Liver (tissue), 9 donors: Measurements from ENCODE around the gene COX7C. TPM values are rescaled to one million over a fixed set of nuclear protein-coding genes. Genes with fewer than 3 reads are reported as not detected.

Experiments
- DNase-seq: peaks from one replicate; pipeline ENCODE4 v3.0.0-alpha.2; 2017; ENCODE audit warnings: low spot score
- H3K27ac ChIP-seq, 2 donors: one replicate each; pipeline ENCODE4 v1.7.0; 2013; ENCODE audit warnings: inconsistent platforms in 2 of 2, low read length in 2 of 2, control low read depth in 1 of 2, low read depth in 1 of 2, mild to moderate bottlenecking in 1 of 2
- H3K27me3 ChIP-seq, 4 donors: one replicate each; pipeline versions ENCODE4 v1.6.1 to v1.7.0; 2013; ENCODE audit warnings: low read length in 3 of 4, inconsistent platforms in 1 of 4, mild to moderate bottlenecking in 1 of 4, moderate library complexity in 1 of 4; ENCODE audit not compliant: control insufficient read depth in 4 of 4, insufficient read depth in 4 of 4
- H3K36me3 ChIP-seq, 4 donors: one replicate each; pipeline versions ENCODE4 v1.6.1 to v1.7.0; 2013; ENCODE audit warnings: low read length in 3 of 4, mild to moderate bottlenecking in 3 of 4, low read depth in 1 of 4, moderate library complexity in 1 of 4; ENCODE audit not compliant: control insufficient read depth in 4 of 4, insufficient read depth in 3 of 4
- H3K4me1 ChIP-seq, 4 donors: one replicate each; pipeline versions ENCODE4 v1.6.1 to v1.7.0; 2013; ENCODE audit warnings: low read length in 3 of 4, mild to moderate bottlenecking in 3 of 4, moderate library complexity in 1 of 4; ENCODE audit not compliant: control insufficient read depth in 4 of 4, insufficient read depth in 4 of 4
- H3K4me3 ChIP-seq, 3 donors: one replicate each; pipeline versions ENCODE4 v1.6.1 to v1.7.0; 2013; ENCODE audit warnings: low read length in 3 of 3, control low read depth in 1 of 3, low read depth in 1 of 3, mild to moderate bottlenecking in 1 of 3
- H3K9ac ChIP-seq, 2 donors: one replicate each; pipeline ENCODE4 v1.7.0; 2013; ENCODE audit warnings: low read length in 2 of 2, mild to moderate bottlenecking in 2 of 2, moderate library complexity in 2 of 2, control low read depth in 1 of 2, low read depth in 1 of 2
- H3K9me3 ChIP-seq, 4 donors: one replicate each; pipeline versions ENCODE4 v1.6.1 to v1.7.0; 2013; ENCODE audit warnings: low read length in 3 of 4; ENCODE audit not compliant: control insufficient read depth in 4 of 4
- CTCF ChIP-seq: fragments of 150-350 bp; IDR thresholded peaks from 2 replicates; pipeline ENCODE4 v1.5.1; 2017; ENCODE audit warnings: improper control_type of control experiment, low read depth, low read length; ENCODE audit not compliant: missing input control
- EGR1 ChIP-seq, 2 donors: IDR thresholded peaks; 2 replicates each; pipeline ENCODE4 v1.6.1; 2016 to 2018; ENCODE audit warnings: antibody characterized with exemption in 2 of 2, low read depth in 2 of 2
- FOXA1 ChIP-seq: IDR thresholded peaks from 2 replicates; pipeline ENCODE4 v1.6.1; 2016; ENCODE audit warnings: antibody characterized with exemption
- FOXA2 ChIP-seq: IDR thresholded peaks from 2 replicates; pipeline ENCODE4 v1.6.1; 2016; ENCODE audit warnings: antibody characterized with exemption
- GABPA ChIP-seq, 2 donors: IDR thresholded peaks in 1 of 2; conservative IDR thresholded peaks in 1 of 2; 2 replicates each; pipeline ENCODE4 v1.6.1; 2016; ENCODE audit warnings: antibody characterized with exemption in 2 of 2, mild to moderate bottlenecking in 1 of 2, moderate library complexity in 1 of 2
- HNF4A ChIP-seq, 2 donors: conservative IDR thresholded peaks; 2 replicates each; pipeline ENCODE4 v1.6.1; 2016; ENCODE audit warnings: antibody characterized with exemption in 2 of 2, mild to moderate bottlenecking in 2 of 2
- HNF4G ChIP-seq: IDR thresholded peaks from 2 replicates; pipeline ENCODE4 v1.6.1; 2016; ENCODE audit warnings: antibody characterized with exemption
- JUND ChIP-seq, 2 donors: IDR thresholded peaks; 2 replicates each; pipeline ENCODE4 v1.6.1; 2016; ENCODE audit warnings: antibody characterized with exemption in 2 of 2
- MAX ChIP-seq: IDR thresholded peaks from 2 replicates; pipeline ENCODE4 v1.6.1; 2016; ENCODE audit warnings: antibody characterized with exemption
- NR2F2 ChIP-seq: IDR thresholded peaks from 2 replicates; pipeline ENCODE4 v1.6.1; 2016; ENCODE audit warnings: antibody characterized with exemption
- RAD21 ChIP-seq, 2 donors: IDR thresholded peaks; 2 replicates each; pipeline ENCODE4 v1.6.1; 2016; ENCODE audit warnings: antibody characterized with exemption in 2 of 2, mild to moderate bottlenecking in 2 of 2
- RXRA ChIP-seq, 2 donors: IDR thresholded peaks; 2 replicates each; pipeline ENCODE4 v1.6.1; 2017 to 2018; ENCODE audit warnings: antibody characterized with exemption in 2 of 2, mild to moderate bottlenecking in 1 of 2
- SP1 ChIP-seq: IDR thresholded peaks from 2 replicates; pipeline ENCODE4 v1.6.1; 2018; ENCODE audit warnings: antibody characterized with exemption, mild to moderate bottlenecking
- TAF1 ChIP-seq: conservative IDR thresholded peaks from 2 replicates; pipeline ENCODE4 v1.6.1; 2016; ENCODE audit warnings: antibody characterized with exemption, mild to moderate bottlenecking
- YY1 ChIP-seq: IDR thresholded peaks from 2 replicates; pipeline ENCODE4 v1.6.1; 2016; ENCODE audit warnings: antibody characterized with exemption, mild to moderate bottlenecking
- WGBS: extraction: QIAGEN DNeasy Blood & Tissue Kit; methylation state at CpG from one replicate; pipeline ENCODE4 v1.1.7; 2013; 5-methylcytosine and 5-hydroxymethylcytosine counted together
- polyA plus RNA-seq, 2 donors: library from polyadenylated mRNA; stranded (reverse) in 1 of 2; unstranded in 1 of 2; fragments of 200-250 nt in 1 of 2; fragments of >200 nt in 1 of 2; fragmentation: Nextera tagmentation in 1 of 2; extraction: Ambion mirVana in 1 of 2; gene quantifications; one replicate each; pipeline versions ENCODE4 v1.2.1 to v1.2.3, GENCODE V29; 2013 to 2015
- total RNA-seq, 2 donors: library from RNA; depleted of rRNA; stranded (reverse); fragments of >200 nt; gene quantifications; one replicate each; pipeline ENCODE4 v1.2.3, GENCODE V29; 2014
- TF ChIP-seq, protein P1 (sequence below): IDR thresholded peaks from 2 replicates; pipeline ENCODE4 v1.6.1; 2016; ENCODE audit warnings: antibody characterized with exemption, mild to moderate bottlenecking
- TF ChIP-seq, protein P2 (sequence below): IDR thresholded peaks from 2 replicates; pipeline ENCODE4 v1.6.1; 2016; ENCODE audit warnings: antibody characterized with exemption
- TF ChIP-seq, protein P3 (sequence below): IDR thresholded peaks from 2 replicates; pipeline ENCODE4 v1.6.1; 2016; ENCODE audit warnings: antibody characterized with exemption
- donor health status: healthy.
- donor health status: healthy.
- donor health status: healthy.
- donor health status: healthy.
- donor health status: healthy.

Gene COX7C
- total and polyA plus RNA-seq, 4 donors = 160 to 1,060 (median 356) TPM

DNA sequence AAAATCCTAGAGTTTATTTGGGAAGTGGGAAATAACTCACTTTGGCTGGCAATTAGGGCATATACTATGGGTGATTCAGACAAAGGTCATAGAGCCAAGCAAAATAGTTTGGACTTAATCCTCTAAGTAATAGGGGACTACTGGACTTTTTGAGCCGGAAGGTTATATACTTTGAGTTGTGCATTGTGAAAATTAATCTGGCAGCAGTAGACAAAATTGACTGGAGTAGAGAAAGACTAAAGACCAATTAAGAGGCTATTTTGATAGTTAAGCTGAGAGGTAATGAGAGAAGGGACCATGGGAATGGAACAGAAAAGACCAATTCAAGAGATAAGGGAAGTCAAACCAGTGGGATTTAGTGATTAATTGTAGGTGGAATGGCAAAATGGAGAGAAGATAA is 28.9 kb downstream of the COX7C start:
- H3K4me3 ChIP-seq = no peak overlapping the region
- no peaks in the 10 kb centered on the region for H3K9me3 ChIP-seq
- no peak for DNase-seq
- no peak overlapping the region for H3K9ac ChIP-seq
- H3K27ac ChIP-seq = no peak overlapping the region
- H3K4me1 ChIP-seq = no peaks in the 10 kb centered on the region
- WGBS = 81% methylated on average over 1 of the region's 1 CpG
- H3K36me3 ChIP-seq = no peaks in the 10 kb centered on the region
- TF ChIP-seq FOXA2 (no peak), JUND (IDR thresholded peaks at IDR 0.05) (no peak), CTCF (no peak), YY1 (no peak), RXRA (IDR thresholded peaks at IDR 0.05) (no peak), NR2F2 (no peak), SP1 (no peak), GABPA (IDR thresholded peaks at IDR 0.05 in 1 of 2, conservative IDR thresholded peaks at IDR 0.05 in 1 of 2) (no peak), MAX (no peak), FOXA1 (no peak), HNF4G (no peak), TAF1 (no peak), EGR1 (IDR thresholded peaks at IDR 0.05; ENCODE audit: low read depth in 2 of 2) (no peak), HNF4A (conservative IDR thresholded peaks at IDR 0.05) (no peak), RAD21 (IDR thresholded peaks at IDR 0.05) (no peak)
- TF ChIP-seq, protein P1, sequence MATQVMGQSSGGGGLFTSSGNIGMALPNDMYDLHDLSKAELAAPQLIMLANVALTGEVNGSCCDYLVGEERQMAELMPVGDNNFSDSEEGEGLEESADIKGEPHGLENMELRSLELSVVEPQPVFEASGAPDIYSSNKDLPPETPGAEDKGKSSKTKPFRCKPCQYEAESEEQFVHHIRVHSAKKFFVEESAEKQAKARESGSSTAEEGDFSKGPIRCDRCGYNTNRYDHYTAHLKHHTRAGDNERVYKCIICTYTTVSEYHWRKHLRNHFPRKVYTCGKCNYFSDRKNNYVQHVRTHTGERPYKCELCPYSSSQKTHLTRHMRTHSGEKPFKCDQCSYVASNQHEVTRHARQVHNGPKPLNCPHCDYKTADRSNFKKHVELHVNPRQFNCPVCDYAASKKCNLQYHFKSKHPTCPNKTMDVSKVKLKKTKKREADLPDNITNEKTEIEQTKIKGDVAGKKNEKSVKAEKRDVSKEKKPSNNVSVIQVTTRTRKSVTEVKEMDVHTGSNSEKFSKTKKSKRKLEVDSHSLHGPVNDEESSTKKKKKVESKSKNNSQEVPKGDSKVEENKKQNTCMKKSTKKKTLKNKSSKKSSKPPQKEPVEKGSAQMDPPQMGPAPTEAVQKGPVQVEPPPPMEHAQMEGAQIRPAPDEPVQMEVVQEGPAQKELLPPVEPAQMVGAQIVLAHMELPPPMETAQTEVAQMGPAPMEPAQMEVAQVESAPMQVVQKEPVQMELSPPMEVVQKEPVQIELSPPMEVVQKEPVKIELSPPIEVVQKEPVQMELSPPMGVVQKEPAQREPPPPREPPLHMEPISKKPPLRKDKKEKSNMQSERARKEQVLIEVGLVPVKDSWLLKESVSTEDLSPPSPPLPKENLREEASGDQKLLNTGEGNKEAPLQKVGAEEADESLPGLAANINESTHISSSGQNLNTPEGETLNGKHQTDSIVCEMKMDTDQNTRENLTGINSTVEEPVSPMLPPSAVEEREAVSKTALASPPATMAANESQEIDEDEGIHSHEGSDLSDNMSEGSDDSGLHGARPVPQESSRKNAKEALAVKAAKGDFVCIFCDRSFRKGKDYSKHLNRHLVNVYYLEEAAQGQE = no peak
- TF ChIP-seq, protein P2, sequence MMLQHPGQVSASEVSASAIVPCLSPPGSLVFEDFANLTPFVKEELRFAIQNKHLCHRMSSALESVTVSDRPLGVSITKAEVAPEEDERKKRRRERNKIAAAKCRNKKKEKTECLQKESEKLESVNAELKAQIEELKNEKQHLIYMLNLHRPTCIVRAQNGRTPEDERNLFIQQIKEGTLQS = no peak
- TF ChIP-seq, protein P3, sequence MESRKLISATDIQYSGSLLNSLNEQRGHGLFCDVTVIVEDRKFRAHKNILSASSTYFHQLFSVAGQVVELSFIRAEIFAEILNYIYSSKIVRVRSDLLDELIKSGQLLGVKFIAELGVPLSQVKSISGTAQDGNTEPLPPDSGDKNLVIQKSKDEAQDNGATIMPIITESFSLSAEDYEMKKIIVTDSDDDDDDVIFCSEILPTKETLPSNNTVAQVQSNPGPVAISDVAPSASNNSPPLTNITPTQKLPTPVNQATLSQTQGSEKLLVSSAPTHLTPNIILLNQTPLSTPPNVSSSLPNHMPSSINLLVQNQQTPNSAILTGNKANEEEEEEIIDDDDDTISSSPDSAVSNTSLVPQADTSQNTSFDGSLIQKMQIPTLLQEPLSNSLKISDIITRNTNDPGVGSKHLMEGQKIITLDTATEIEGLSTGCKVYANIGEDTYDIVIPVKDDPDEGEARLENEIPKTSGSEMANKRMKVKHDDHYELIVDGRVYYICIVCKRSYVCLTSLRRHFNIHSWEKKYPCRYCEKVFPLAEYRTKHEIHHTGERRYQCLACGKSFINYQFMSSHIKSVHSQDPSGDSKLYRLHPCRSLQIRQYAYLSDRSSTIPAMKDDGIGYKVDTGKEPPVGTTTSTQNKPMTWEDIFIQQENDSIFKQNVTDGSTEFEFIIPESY = no peak
- H3K27me3 ChIP-seq = no peaks in the 10 kb centered on the region
